GM21423 (cell line): ENCODE measurements around the gene NEU4.
"Not testable (repeated sequence)": the region's sequence is repeated elsewhere in the genome, so short reads cannot be mapped to it uniquely, and the experiment has no call there.

Experiments used
- ATAC-seq: cut with Tn5 transposase; IDR thresholded peaks from one replicate; pipeline ENCODE4 v1.9.1; 2021; ENCODE audit warnings: mild to moderate bottlenecking, moderate library complexity; ENCODE audit not compliant: unreplicated experiment

The NEU4 gene, protein sequence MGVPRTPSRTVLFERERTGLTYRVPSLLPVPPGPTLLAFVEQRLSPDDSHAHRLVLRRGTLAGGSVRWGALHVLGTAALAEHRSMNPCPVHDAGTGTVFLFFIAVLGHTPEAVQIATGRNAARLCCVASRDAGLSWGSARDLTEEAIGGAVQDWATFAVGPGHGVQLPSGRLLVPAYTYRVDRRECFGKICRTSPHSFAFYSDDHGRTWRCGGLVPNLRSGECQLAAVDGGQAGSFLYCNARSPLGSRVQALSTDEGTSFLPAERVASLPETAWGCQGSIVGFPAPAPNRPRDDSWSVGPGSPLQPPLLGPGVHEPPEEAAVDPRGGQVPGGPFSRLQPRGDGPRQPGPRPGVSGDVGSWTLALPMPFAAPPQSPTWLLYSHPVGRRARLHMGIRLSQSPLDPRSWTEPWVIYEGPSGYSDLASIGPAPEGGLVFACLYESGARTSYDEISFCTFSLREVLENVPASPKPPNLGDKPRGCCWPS

DNA sequence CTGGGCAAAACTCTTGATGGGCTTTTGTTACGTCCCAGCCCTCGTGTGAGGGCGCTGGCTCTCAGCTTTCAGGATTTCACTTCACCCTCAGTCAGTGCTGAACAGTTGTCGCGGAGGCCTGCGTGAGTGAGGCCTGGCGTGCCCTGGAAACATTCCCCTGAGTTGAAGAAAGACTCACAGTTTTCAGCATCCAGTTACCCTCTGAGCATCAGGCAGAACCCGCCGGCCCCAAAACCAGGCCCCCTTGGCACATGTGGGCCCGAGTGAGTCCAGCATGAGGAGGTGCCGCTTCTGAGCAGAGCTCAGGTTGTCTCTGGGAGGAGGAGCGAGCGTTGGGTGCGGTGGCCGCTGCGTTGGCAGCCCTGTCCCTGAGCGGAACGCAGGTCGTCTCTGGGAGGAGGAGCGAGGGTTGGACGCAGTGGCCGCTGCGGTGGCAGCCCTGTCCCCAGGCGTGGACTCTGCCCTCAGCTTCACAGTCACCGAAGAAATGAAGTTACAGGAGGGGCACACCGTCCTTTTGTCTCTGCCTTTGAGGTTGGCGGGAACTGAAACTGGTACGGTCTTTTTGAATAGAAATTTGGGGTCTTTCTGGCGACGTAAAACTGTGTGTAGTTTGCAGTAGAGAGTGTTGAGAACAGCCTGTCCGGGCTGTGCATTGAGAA lies at the start of gene NEU4:
TSS of gene NEU4 (plus strand) at position 473 of the 662 bp plus-strand sequence. CDS start 5,292 bp downstream, outside the sequence.
- no peak for ATAC-seq

DNA sequence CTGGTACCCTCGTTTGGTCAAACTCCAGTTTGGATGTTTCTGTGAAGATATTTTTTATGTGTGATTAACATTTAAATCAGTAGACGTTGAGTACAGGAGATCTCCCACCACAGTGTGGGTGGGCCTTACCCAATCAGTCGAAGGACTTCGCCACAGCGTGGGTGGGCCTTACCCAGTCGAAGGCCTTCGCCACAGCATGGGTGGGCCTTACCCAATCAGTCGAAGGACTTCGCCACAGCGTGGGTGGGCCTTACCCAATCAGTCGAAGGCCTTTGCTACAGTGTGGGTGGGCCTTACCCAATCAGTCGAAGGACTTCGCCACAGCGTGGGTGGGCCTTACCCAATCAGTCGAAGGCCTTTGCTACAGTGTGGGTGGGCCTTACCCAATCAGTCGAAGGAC lies 49.1 kb upstream of the NEU4 start:
- not testable (repeated sequence) for ATAC-seq

DNA sequence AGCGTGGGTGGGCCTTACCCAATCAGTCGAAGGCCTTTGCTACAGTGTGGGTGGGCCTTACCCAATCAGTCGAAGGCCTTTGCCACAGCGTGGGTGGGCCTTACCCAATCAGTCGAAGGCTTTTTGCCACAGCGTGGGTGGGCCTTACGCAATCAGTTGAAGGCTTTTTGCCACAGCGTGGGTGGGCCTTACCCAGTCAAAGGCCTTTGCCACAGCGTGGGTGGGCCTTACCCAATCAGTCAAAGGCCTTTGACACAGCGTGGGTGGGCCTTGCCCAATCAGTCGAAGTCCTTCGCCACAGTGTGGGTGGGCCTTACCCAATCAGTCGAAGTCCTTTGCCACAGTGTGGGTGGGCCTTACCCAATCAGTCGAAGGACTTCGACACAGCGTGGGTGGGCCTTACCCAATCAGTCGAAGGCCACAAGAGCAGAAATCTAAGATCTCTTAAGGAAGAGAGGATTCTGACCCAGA lies 48.7 kb upstream of the NEU4 start:
- ATAC-seq = no peak

DNA sequence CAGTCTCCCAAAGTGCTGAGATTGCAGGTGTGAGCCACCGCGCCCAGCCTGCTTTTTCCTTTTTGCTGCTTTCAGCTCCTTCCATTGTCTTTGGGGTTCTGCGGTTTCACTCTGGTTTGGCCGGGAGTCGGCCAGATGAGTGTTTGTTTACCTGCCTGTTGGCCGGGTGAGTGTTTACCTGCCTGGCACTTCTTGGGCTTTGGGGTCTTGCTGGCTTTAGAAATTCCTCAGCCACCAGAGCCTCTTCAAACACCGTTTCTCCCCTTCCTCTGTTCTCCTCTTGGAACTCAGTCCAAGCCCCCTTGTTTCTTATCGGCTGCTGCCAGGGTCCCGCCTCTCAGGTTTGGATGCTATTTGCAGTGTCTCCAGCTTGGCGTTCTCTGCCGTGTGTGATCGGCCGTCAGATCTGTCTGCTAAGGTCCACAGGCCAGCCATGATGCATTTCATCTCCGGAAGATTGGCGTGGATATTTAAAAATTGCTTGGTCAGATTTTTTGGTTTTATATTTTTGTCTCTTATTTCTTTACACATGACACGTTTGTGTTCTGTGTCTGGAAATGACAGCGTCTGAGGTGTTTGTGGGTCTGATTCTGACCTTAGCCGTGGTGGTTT lies 46.6 kb upstream of the NEU4 start:
- ATAC-seq = no peak

DNA sequence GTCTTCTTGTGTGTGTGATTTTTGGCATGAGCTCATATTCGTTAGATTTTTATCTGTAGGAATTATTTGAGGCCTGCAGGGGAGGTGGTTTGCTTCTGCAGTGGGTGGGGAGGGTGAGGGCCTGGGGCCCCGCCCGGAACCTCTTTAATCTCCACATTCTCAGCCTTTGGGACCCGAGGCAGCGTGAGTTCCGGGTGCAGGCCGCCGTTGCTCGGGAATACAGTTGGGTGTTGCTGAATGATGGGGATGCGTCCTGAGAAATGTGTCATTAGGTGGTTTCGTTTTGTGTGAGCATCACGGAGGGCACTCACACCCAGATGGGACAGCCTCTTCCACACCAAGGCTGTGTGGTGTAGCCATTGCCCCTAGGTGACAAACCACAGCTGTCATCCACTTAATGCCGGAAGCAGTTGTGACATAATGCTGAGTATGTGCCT lies 46.0 kb upstream of the NEU4 start:
- ATAC-seq = peak; percentile 74

DNA sequence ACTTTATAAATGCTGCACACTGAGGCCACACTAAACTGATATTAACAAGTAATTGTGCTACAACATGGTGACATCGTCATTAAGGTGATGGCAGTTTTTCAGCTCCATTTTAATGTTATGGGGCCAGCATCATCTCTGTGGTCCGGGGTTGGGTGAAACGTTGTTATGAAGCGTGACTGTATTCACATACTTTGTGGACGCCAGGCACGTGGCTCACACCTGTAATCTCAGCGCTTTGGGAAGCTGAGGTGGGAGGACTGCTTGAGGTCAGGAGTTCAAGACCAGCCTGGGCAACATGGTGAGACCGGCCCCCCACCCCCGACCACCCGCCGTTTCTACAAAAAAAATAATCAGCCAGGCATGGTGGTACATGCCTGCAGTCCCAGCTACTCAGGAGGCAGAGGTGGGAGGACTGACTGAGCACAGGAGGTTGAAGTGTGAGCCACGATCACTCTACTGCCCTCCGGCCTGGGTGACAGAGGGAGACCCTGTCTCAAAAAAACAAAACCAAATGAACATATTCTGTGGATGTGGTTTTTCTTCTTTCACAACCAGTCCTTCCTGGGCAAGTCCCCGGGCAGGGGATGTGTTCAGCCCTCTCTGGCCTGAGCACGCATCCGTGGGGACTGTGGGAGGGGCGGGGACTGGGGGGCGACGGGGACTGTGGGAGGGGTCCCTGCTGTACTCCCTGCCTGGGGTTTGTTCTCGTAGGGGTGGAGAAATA lies 45.3 kb upstream of the NEU4 start:
- no peak for ATAC-seq

DNA sequence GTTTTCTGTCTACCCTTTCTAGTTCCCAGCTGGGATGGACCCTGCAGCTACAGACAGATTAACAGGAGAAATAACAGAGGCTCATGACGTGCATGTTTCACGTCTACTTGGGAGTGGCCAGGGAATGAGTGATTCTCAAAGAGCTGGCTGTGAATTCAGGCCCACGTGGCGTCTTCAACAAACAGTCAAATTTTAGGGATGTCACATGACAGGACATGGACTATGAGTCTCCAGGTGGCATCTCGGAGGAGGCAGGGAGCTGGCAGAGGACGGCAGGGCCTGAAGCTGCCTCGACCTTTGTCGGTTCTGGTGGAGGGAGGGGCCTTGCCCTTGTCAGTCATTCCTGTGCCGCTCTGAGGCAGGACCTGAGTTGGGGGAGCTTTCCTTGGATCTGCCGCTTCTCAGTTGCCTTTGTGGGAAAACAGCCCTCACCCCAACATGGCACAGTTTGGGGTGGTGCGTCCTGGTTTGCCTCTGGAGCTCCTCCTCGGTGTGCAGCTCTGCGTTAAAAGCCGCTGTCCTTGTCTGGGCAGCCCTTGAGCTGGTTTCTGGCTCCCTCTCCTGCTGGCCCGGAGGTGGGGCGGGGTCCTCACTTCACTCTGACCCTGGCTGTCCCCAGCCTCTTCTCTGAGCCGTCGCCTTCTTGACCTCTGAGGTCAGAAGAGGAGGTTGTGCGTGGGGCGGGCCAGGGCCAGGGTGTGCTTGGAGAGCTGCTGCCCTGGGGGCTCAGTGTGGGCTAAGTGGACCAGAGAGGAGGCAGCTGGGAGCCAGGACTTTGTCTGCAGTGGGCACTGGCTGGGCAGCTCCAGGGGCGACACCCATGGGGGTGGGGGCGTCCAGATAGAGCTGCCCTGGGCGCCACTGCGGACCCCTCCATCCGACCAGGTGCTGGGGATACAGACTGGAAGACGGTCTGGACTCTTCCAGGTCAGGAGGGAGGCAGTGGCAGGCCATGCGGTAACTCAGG lies 44.4 kb upstream of the NEU4 start:
- no peak for ATAC-seq

DNA sequence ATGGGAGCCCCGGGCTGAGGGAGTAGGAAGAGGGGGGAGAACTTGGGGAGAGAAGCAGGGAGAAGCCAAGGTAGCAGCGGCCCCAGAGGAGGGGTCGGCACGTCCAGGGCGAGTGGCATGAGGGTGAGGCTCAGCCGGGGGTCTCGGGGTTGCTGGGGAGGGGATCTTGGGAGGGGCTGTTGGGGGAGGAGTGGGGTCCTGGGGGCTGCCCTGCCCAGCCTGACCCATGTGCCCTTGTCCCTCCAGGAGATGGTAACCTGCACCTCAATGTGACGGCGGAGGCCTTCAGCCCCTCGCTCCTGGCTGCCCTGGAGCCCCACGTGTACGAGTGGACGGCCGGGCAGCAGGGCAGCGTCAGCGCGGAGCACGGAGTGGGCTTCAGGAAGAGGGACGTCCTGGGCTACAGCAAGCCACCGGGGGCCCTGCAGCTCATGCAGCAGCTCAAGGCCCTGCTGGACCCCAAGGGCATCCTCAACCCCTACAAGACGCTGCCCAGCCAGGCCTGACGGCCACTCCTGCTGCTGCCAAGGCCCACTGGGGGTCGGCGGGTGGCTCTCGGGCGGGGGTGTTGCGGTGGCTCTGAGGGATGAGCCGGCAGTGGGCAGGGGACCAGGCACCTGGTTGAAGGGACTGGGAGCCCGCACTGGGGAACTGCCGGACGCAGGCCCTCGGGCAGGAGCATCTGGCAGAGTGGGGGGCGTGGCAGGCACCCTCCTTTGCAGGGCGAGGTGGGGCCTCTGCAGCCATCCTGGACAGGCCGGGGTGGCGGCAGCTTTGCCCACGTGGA lies 41.3 kb upstream of the NEU4 start:
- ATAC-seq = no peak

DNA sequence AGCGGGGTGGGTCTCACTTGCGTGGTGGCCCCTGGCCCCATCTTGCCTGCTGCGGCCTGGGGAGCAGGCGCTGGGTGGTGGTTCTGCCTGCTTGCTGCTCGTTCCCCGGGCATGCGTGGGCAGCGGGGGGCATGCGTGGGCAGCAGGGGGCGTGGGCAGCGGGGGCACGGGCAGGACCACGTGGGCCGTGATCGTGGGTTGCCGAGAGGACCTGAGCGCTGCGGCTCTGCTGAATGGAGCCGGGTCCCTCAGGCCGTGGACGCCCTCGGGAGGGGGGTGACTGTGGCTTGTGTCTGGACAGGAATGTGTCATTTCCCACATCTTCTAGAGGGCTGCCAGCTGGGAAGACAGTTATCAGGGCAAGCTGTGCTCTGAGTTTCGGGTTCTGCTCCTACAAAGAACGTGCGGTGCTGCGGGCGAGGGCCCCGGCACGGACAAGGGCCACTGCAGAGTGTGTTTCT lies 40.7 kb upstream of the NEU4 start:
- no peak for ATAC-seq

DNA sequence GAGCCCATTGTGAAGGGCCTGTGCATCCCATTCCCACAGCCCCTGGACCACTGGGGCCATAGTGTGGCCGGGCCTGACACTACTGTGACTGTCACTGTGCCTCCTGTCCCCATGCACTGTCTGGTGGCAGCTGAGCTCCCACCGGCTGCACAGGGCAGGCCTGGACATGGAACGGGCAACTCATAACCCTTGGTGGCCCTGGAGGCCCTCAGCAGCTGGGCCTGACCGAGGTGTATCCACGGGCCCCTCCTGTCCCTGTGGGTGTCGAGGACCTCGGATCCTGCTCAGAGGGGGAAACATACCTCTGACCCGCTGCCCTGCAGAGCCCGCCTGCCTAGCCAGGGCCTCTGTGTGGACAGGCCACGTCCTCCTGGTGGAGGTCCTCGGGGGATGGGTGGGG lies 40.1 kb upstream of the NEU4 start:
- ATAC-seq = no peak

DNA sequence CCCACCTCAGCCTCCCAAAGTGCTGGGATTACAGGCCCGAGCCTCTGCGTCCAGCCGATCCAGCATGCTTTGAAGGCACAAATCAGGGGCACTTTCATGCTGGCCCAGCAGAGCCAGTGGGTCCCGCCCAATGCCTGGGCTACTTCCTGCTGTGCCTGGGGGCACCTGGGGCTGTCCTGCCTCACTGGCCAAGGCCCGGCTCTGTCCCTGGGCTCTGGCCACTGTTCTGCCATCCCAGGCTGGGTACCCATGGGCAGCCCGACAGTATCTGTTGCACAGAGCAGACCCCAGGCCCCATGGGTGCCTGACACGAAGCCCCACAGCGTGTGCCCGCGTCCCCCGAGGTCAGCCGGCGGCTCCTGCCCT lies 39.2 kb upstream of the NEU4 start:
- no peak for ATAC-seq

DNA sequence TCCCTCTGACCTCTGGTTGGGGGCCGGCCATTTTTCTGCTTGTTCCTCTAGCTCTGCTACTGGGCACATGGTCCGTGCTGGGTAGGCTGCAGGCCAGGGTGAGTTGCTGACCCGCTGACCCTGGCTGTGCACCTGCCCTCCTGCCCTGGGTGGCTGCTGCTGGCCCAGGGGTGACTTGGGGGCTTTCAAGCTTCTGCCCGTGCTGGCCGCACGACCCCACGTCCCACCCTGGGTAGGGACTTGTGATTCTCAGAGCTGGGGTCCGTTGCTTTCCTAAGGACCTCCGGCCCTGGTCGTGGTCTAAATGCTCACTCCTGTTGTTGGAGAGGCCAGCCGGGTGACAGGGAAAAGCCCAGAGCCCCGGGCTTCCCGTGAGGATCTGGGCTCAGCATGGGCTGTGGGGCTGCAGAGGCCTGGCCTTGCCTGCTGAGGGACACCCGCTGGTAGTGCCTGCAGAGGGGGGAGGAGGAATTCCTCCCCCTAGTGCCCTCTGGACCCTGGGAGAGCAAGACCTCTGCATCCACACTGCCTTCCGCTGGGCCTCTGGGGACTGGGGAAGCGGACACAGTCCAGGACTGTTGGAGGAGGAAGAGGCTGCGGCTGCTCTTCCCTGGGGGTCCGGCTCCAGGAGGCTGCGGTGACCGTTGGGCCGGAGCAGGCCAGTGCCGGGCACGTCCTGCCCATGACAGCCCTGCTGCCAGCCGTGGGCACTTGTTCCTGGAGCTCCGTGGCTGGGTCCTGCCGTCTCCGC lies 38.6 kb upstream of the NEU4 start:
- ATAC-seq = no peak

DNA sequence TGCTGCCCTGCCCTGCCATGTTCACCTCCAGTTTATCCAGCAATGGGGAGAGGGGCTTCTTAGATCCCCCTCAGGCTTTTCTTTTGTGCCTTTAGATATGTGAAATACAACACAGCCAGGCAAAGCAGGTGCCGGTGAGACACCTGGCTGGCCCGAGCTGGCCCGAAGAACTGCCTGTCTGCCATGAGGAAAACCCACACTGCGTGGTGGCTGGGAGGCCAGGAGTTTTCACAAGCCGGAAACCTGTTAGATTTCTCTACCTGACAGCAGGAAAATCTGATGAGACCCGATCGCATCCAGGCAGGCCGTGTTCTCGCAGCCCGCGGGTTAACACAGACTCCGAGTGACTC lies 38.1 kb upstream of the NEU4 start:
- no peak for ATAC-seq

DNA sequence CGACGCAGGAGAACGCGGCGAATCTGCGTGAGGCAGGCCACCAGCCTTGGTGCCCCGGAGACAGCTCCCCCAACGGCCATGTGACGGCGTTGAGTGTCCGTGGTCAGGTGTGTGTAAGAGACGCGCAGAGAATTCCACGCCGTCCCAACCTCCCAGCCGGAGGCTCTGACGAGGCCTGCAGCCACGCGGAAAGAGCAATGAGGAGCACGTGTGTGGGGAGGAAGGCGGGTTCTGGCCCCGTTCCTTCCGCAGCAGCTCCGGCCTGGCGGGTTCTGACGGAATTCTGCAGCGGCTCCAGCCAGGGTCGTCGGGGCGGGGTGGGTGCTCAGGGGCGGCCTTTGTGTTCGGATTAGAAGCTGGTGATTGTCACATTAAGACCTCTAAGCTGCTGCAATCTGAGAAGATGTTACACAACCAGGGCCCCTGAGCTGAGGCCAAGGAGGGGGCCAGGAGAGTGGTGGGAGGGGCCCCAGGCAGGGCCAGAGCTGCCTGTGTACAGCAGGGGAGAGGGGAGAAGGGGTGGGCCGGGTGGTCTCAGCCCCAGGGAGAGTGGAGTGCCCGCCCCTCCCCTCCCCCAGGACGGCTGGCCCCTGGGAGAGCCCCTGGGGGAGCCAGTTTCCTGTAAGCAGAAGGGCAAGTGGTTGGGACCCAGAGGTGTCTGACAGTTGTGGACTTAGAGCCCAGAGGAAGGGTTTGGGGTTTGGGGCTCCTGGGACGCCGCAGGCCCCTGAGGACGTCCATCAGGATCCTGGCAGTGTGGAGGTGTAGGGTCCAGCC lies 37.5 kb upstream of the NEU4 start:
- no peak for ATAC-seq

DNA sequence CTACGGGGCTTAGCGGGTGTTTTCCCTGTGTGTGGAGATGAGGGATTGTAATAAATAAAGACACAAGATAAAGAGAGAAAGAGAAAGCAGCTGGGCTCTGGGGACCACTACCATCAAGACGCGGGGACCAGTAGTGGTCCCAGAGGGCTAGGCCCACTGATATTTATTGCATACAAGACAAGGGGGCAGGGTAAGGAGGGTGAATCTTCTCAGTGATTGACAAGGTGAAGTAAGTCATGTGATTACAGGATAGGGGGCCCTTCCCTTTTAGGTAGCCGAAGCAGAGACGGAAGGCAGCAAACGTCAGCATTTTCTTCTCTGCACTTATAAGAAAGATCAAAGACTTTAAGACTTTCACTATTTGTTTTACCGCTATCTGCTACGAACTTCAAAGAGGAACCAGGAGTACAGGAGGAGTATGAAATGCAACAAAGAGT lies 36.9 kb upstream of the NEU4 start:
- no peak for ATAC-seq

DNA sequence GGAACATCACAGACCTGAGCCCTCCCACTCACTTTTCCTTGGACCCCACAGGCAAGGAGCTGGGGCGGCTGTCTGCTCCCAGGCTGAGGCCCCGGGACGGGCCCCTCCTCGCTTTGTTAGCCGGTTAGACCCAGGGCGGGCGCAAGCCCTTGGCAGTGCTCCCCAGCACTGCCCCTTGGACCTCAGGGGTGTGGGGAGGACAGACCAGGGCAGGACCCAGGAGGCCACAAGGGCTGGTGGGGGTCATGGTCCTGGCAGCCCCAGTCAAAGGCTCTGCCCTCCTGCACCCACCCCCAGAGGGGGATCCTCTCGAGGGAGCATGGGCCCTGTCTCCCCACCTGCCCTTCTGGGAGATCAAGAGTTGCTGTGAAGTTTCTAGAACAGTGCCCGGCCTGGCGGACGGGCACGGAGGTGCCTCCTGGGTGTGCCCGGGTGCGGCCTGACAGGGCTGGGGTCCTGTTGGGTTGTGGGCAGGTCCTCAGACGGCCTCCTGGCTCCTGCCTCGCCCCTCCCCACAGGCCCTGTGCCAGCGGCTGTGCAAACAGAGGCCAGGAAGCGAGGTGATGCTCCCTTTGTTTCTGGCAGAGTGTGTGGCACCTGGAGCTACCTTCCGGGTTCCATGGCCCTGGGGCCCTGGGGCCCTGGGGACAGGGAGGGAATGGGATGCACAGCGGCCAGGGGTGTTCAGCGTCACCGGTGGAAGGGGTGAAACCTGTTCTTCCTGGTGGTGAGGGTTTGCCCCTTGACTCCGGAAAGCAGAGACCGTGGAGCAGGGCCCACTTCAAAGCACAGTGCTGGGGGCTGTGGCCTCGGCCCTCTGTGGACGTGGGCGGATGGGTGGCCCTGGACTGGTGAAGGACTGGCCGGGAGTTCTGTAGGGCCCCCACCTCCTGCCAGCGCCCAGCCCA lies 35.2 kb upstream of the NEU4 start:
- no peak for ATAC-seq
